LNCAP (cell line): ENCODE measurements around the gene BAHCC1.

Source experiments
- CTCF ChIP-seq: fragments of 450-650 bp; IDR thresholded peaks from 2 replicates; pipeline ENCODE4 v1.5.1; 2017; ENCODE audit warnings: mild to moderate bottlenecking

Gene BAHCC1

GRCh38 chr17:81493198-81494038 lies 98.2 kb downstream of the BAHCC1 start:
- TF ChIP-seq CTCF: no peak

DNA sequence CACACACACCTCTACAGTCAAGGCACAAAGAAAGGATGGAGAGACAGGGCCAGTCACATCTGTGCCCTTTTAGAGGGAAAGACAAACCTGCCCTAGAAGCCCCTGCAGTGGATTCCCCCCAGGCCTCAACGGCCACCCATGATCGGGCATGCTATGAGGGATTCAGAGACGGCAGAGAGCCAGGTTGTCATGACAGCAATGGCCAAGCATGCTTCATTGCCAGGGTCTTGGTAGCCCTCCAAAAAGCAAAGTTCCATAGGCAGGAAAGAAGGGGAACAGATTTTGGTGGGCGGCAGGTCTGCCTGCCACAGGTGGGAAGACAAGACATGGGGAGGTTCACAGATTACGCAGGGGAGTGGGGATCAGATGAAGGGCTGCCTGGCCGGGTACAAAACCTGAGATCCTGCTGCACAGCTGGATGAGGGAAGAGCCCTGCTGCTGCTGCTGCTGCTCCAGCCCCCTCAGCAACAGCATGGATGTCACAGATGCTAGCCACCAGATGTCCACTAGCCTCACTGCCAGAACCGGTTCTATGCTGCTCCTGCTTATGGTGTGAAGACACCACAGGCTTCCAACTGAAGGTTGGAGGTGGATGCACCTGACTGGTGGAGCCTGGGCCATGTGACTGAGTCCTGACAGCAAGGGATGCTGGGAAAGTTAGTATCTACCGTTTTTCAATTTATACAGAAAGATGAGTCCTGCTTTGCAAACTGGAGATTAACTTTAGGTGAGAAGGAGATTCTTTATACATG lies 99.5 kb downstream of the BAHCC1 start:
- no peak for TF ChIP-seq CTCF

DNA sequence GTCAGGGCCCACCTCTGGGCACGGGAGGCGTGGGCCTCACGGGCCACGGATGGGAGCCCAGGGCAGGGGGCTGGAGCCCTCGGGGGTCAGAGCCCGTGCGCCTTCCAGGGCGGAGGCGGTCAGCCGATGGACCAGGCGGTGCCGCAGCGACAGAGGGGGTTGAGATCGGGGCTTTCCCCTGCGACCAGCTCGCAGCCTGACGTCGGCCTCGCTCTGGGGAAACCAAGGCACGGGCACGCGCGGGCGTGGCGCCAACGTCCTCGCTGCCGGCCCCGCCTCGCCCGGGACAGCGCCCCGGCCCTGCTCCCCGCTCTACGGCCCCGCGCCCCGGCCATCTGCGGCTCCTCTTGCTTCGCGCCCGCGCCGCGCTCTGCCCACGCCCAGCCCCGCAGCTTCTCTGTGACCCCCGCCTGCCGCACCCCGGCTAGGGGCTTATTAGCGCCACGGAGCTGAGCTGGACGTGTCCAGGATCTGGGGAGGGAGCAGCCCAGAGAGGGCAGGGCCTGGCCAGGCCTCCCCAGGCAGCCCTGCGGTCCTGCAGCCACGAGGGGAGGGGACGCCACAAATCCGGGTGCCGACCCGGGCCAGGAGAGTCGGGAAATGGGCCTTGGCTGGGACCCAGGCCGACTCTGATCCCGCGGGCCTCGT lies 103.8 kb downstream of the BAHCC1 start:
- no peak for TF ChIP-seq CTCF

DNA sequence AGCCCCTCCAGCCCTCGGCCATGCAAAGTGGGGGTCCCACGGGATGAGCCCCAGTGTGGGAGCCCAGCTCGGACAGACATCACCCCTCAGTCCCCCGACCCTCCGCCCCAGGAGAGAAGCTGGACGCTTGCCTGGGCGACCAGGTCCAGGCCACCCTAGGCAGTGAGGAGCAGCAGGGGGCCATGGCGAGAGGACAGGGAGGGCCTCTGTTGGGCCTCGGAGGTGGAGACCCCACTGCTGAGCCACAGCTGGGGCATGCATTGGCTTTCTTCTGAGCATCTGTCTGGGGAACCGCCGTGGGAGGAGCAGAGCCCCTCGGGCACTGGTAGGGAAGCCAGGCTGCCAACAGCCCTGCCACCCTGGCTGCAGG lies 104.3 kb downstream of the BAHCC1 start:
- no peak for TF ChIP-seq CTCF

DNA sequence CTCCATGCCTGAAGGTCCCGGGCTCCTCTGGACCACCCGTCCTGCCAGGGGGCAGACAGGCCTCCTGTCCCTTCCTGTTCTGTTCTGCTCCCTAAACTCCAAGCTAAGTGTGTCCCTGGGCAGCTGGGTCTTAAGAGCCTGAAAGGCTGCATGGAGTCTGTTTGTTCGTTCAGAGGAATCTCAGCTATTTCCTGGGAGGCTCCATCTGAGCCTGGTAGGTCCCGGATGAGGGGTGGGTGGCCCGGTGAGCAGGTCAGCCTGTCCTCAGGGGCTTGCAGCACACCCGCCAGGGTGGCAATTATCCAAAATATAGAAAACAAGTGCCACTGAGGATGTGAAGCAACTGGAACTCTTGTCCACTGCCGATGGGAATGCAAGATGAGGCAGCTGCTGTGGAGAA lies 104.8 kb downstream of the BAHCC1 start:
- no peak for TF ChIP-seq CTCF

- no peak for TF ChIP-seq CTCF
Observed at GRCh38 chr17:81502471-81503017, 107.3 kb downstream of the BAHCC1 start.

DNA sequence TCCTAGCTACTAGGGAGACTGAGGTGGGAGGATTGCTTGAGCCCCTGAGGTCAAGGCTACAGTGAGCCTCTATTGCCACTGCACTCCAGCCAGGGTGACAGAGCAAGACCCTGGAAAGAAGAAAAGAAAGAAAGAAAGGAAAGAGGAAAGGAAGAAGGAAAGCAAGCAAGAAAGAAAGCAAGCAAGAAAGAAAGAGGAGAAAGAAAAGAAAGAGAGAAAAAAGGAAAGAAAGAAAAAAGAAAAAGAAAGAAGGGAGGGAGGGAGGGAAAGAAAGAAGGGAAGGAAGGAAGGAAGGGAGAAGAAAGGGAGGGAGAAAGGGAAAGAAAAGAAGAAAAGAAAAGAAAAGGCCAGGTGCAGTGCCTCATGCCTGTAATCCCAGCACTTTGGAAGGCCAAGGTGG lies 108.4 kb downstream of the BAHCC1 start:
- TF ChIP-seq CTCF: no peak
